Anterior cingulate cortex (tissue), 58 donors: ENCODE results near the gene RGL3.
"Not testable (repeated sequence)": the region's sequence is repeated elsewhere in the genome, so short reads cannot be mapped to it uniquely, and the experiment has no call there.

ENCODE experiments used
- DNase-seq, 58 donors: peaks; one replicate each; lab custom pipeline; 2025; lab: John Stamatoyannopoulos, UW

Gene RGL3

DNA sequence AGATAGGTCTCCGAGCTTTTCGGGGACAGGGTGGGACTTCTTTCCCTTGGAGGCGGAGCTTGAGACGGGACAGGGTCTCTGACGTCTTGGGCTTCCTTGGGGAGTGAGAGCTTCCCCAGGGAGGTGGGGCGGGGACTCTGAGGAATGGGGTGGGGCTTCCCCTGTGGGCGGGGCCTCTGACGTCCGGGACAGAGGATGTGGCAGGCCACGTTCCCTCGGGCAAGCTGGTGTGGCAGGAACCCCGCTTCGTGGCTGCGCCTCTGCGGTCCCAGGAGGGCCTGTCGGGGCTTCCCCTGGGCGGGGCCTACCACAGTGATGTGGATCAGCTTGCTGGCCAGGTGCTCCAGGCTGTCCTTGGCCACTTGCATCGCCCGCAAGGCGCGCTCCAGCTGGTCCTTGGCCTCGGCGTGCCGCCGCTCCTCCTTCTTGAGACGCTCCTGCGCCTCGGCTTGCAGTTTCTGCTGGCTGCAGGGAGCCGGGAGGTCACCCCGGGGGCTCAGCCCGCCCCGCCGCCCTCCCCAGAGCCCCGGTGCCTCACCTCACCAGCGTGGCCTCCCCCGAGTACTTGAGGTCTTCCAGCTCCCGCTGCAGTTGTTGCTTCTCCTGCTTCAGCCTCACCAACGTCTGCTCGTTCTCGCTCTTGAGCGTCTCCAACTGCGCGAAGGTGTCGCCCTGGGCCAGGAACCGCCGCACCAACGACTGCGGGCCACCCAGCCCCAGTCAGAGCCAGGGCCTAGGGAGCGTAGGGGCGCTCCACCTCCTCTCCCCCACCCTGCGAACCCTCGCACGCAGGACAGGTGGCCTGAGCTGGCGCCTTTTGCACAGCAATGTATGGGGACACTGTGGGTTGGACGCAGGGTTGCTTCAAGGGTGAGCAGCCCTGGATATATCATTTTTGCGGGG is 3.3 kb upstream of the RGL3 start:
- DNase-seq: peak in 21 of 58 donors; percentile 6 to 42 (median 25)

DNA sequence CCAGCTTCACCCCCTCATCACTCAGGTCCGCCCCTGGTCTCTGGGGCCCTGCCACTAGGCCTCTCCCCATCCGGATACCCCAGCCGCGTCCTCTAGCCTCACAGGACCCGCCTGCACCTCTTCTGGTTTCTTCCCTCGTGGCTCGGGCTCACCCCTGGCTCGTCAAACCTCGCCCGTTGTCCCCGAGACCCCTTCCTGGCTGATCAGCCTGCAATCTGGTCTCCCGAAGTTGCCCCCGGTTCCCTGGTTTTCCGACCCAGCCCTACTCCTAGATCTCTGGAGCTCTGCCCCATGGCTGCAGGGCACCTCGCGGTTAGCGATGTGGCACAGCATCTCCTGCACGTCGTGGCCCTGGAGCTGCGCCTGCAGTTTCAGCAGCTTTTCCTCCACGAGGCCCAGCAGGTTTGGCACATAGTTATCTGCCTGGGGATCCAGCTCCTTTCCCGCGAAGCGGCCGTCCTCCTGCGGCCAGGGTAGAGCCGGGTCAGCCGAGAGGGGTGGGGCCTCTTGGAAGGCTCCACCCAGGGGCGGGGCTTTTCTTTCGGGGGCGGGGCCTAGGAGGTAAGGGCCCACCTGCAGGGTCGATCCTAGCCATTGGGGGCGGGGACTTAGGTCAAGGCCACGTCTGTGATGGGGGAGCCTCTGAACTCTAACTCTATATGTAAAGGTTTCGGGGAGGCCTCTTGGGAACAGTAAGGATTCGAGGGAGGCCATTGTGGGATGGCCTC is 2.4 kb upstream of the RGL3 start:
- DNase-seq: peak in 3 of 58 donors; percentile 14 to 39 (median 35)

DNA sequence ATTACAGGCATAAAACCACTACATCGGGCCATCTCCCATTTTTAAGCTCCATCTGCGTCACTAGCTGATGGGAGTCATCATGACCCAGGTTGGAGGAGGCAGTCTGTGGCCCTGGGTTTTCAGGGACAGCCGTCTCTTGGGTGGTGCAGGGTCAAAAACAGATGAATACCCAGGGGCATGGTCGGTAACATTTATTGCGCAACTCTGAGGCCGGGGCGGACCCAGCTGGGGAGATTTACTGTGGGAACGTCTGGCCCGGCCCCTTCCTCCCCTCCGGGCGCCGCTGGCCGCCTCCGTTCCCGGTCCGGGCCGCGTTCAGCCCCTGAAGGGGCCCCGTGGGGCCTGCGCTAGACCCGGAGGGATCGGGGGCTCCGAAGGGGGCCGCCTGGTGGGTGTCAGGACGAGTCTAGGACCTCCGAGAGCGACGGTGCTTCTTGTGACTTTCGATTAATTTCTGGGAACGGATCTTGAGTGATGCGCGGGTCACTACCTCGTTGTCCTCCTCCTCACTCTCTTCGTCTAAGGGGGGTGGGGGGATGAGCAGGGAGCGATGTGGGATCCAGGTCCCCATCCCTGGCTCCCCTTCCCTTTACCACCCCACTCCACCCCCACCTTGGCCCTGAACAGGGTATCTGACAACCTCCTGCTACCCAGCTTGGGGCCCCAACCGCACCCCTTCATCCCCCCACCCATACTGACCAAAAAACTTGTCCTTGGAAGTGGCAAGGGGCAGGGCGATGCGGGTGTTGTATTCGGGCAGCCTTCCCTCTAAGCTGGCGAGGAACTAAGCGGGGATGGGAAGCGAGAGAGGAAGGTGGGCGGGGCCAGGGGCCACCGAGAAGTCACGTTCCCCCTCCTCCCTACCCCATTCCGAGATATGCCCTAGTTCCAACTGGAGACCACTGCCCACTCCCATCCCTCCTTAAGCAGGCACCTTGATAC is 1.6 kb upstream of the RGL3 start:
- peak in 5 of 58 donors; percentile 7 to 20 (median 15) for DNase-seq

DNA sequence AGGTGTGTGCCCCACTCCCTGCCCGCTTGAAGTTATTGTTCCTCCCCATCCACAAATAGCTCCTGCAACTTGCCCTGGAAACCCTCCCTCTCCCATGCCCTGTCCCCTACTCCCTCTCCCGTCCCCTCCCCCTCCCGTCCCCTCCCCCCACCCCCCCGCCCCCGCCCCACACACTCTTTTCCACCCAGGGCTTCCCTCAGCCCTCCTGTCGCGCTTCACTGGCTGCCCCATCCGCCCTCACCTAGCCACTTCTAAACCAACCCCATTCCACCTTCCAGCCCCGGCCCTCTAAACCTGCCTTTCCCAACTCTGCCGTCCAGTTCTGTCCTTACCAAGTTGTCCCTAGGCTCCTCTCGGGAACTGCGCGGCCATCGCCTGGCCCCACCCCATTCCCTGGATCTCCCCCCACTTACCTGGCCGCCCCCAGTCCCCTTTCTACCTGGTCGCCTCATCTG is 993 bp downstream of the RGL3 start:
- no peak for DNase-seq

DNA sequence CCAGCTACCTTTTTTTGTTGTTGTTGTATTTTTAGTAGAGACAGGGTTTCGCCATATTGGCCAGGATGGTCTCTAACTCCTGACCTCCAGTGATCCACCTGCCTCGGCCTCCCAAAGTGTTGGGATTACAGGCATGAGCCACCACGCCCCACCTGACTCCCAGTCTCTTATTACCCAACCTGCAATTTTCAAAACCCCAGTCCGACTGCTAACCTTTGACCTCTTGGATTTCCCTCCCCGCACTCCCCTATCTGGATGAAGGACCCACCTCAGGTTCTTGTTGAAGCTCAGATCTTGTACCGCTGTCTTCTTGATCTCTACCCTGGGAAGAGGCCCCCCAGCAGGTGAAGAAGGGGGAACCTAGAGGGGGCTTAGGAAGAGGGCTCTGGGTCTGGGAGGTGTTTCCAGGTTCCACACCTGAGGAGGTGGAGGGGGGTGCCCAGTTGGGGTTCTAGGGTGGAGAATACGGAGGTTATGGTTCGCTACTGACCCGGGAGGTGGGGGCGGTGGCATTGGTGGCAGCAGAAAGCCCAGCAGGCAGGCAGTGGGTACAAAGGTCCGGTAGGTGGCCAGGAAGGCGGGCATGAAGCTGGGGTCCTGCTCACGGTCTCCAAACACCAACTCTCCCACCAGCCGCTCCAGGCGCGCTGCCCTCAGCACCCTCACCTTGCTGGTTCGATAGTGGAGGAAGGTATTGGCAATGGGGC is 2.6 kb downstream of the RGL3 start:
- no peak for DNase-seq

DNA sequence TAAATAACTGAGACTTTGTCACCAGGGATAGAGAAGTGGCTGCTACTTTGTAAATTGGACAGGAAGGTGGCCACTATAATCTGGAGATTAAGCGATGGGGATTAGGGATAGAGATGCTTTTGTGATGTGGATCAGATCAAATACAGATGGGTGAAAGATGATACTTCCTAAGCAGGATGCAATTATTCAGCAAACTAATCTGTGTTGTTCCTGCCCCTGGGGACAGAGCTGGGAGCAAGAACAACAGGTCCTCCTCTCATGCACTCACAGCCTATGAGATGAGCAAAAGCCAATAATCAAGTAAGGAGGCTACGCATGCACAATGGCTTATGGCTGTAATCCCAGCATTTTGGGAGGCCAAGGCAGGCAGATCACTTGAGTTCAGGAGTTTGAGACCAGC is 4.6 kb downstream of the RGL3 start:
- no peak for DNase-seq

DNA sequence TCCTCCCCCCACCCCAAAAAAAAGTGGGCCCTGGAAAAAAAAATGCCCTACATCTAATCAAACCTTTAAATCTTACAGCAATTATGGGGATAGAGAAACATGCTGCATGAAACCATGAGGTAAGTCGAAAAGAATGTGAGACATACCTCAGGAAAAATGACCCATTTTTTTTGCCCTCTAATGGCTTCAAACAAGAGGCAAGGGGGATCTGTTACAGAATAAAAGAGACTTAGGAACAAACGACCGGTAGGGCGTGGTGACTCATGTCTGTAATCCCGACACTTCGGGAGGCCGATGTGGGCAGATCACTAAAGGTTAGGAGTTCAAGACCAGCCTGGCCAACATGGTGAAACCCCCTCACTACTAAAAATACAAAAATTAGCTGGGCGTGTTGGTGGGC is 8.4 kb downstream of the RGL3 start:
- no peak for DNase-seq

DNA sequence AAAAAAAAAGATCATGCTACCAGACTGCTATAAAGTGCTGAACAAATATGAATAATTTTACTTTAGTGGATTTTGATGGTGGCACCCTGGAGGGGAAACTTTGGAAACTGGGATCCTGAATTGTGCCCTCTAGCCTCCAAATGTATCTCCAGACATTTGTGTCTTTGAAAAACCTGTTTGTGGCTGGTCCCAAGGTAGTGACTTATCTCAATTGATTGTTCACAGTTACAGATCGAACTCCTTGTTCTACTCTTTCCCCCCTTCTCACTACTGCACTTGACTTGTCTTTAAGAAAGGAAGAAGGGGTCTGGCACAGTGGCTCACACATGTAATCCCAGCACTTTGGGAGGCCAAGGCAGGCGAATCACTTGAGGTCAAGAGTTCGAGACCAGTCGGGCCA is 10.5 kb downstream of the RGL3 start:
- DNase-seq: no peak

DNA sequence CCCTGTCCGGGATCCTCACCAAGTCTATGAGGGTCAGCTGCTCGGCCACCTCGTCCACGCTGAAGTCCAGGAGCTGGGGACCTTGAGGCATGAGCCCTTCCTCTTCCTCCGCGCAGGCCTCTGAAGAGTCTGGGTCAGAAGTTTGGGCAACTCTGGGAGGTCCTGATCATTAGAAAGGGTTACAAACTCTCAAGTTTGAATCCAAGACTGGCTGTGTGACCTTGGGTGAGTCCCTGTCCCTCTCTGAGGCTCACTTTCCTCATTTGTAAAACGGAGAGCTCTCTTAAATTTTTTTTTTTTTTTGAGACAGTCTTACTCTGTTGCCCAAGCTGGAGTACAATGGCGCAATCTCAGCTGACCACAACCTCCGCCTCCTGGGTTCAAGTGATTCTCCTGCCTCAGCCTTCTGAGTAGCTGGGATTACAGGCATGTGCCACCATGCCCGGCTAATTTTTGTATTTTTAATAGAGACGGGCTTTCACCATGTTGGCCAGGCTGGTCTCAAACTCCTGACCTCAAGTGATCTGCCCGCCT is 12.3 kb downstream of the RGL3 start:
- not testable (repeated sequence) for DNase-seq

DNA sequence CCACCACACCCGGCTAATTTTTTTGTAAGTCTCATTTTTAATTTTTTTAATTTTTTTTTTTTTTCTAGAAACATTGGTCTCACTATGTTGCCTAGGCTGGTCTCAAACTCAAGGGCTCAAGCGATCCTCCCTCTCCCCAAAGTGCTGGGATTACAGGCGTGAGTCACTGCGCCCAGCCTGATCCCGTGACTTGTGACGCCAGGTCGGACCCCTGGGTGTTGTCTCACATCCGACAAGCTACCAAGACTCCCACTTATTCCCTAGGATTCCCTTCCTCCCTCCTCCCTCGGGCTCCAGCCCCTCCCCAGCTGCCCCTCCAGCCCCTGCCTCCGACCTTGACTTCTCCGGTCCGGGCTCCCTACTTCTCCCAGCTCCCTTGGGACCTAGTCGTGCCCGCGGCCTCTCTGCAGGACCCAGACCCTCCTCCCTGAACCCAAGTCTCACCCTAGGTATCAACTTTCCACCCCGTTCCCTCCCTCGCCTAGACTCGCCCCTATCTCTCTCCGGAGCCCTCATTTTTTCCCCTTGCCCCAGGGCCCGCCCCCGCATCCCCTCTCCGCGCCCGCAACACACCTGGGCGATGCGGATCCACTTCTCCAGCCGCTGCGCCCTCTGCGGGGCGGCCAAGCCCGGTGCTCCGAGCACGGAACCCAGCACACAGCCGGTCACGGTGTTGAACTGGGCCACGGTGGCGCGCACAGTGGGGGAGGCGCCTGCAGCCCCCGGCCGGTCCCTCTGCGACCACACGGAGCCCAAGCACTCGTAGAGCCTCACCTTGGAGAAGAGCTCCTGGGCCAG is 13.1 kb downstream of the RGL3 start:
- DNase-seq: no peak

DNA sequence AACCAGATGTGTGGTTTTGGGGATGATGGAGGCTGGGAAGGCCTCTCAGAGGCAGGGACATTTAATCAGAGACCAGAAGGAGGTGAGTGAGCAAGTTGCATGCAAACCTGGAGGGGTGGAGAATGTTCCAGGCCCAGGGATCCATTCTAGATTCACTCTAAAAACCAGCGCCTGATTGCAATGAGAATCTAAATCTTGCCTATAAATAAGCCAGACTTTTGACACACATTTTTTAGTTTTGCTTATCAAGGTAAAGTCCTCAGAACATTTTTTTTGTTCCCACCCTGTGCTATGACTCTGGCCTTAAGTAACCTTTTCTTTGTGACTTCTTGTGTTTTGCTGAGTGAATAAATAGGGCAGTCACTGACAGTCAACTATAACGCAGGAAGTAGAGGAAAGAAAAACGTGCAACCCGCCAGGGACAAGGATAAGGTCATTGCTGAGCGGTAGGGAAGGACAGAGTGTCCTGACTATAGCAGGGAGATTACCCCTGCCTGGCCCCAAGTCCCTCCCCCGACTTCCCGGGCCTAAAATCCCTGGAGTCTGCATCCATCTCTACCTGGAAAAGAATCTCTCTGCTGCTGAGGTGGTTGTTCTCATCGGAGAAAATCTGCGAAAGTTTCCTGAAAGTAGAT is 14.4 kb downstream of the RGL3 start:
- DNase-seq: no peak

DNA sequence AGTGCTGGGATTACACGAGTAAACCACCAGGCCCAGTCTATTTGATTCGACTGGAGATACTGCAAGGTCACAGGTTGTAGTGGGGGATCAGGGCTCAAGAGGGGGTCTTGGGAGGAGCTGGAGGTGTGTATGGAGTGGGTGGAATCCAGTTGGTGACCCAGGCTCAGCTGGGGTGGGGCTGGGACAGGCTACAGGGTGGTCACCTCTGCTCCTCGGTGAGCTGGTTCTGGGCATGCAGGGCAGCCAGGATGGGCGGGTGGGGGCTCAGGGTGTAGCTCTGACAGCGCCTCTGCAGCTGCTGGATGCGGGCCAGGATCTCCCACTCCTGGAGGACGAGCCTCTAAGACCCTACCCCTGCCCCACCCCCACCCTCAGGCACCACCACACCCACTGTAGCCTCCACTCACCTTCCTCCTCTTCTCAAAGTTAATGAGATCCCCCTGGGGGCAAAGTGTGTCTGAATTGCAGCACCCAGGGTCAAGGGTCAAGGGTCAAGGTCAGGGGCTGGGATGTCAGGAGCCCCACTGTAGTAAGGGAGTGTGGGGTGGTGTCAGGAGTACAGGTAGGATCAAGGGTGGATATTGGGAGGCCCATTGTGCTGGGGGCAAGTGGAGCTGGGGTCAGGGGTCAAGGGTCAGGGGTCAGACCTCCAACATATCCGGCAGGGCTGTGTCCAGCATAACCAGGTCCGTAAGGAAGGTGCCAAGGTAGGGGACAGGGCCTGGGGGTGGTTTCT is 17.1 kb downstream of the RGL3 start:
- no peak for DNase-seq

DNA sequence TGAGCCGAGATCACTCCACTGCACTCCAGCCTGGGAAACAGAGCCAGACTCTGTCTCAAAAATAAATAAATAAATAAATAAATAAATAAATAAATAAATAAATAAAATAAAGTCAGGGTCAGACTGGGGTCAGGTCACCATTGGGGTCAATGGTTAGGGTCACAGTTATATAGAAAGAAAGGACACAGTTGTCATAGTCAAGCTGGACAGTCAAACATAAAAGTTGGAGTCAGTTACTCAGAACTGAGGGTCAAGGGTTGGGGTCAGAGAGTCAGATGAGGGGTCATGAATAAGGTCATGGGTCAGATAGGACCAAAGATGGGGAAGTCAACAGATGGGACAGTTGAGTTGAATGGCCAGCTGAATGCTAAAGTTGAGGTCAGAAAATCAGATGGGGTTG is 18.3 kb downstream of the RGL3 start:
- no peak for DNase-seq

DNA sequence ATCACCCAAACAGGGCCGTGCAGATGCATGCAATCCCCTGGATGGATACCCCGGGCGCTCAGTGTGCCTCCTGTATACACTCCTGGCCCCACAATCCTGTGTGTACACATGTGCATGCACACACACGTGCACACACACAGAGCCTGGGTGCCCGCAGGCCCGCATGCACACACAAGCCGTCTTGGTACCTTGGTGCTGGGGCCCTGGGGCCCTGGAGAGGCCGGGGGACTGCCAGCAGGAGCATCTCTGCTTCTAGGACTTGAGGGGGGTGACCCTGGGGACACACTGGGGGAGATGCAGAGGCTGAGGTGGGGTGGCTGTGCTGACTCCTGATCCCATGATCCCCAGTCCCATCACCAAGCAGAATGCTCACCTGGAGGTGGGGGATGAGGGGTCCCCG is 19.4 kb downstream of the RGL3 start:
- no peak for DNase-seq

DNA sequence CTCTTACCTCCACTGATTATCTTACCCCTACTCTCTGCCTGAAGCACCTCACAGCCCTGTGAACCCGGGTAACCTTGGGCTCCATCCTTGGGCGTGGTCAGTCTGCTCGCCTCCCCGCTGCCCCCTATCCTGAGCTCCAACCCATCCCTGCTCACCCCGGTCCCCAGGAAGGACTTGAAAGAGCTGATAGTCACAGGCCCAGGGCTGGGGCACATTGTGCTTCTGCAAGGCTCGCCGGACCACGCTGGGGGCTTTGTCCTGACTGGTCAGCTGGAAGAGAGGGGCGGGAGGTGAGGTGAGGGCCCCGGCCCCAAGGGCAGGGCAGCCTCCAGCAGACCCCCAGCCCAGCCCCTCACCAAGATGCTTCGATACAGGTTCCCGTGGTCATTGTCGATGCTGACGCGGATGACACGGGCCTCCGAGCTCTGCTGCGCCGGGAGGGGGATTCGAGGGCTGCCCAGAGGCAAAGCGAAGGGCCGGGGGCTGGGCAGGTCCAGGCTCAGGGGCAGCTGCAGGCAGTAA is 22.0 kb downstream of the RGL3 start:
- DNase-seq: no peak

DNA sequence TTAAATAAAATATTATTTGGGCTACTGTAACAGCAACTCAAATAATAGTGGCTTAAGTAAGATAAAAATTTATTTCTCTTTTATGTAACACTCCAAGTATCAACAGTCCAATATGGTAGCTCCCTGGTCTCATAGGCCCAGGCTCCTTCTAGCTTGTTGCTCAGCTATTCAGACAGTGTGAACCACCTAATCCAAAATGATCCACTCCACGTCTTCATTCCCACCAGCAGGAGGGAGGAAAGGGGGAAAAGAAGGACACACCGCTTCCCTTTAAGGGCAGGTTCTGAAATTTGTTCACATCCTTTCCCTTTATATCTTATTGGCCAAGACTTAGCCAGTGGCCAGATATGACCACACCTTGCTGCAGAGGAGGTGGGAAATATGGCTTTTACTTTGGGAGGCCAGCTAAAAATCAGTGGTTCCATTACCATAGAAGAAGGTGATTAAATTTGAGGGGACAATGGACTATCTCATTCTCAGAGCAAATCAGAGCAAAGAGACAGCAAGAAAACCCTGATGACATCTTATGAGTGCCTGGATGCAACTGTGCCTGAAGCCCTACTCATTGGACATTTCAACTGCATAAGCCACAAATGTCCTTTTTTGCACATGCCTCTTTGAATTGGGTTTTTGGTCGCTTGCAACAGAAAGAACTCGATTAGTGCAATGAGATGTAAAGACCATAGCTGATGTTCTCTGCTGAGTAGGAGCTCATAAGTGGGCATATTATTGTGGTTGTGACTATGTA is 28.0 kb downstream of the RGL3 start:
- DNase-seq: no peak

DNA sequence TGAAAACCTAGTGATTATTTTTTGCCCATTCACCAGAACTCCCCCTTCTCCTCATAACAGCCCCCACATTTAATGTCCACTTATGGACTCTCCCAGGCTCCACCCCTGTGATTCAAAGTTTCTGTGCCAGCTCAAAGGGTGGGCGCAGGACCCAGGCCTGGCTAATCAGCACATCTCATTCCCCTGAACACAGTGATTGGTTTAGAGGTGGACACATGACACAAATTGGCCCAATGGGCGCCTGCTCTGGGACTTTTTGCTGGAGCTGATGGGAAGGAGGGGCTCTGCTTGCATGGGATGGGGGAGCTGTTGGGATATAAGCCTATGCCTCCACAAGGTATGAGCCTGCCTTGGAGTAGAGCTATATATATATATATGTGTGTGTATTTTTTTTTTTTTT is 28.8 kb downstream of the RGL3 start:
- DNase-seq: no peak
